SK-N-SH (cell line): ENCODE data around the gene RNF111. TPM values are rescaled to one million over a fixed set of nuclear protein-coding genes. Genes with fewer than 3 reads are reported as not detected.
A peak's percentile ranks its signal among the peaks of the same experiment; 100 is the strongest.

Experiments used
- CTCF ChIA-PET: fragments of 300-600, 350-600 bp; formaldehyde crosslinking; extraction: SDS; loops from one replicate; lab custom pipeline; 2021; lab: Yijun Ruan, JAX
- POLR2A ChIA-PET: fragments of 350-600 bp; sonication (Branson Sonifier 250); formaldehyde crosslinking; extraction: SDS; loops from one replicate; lab custom pipeline; 2020; ENCODE audit warnings: antibody characterized with exemption, inconsistent platforms; lab: Yijun Ruan, JAX
- DNase-seq: peaks from one replicate; pipeline ENCODE4 v3.0.0; 2012
- H2AFZ ChIP-seq: fragments of 200-600 bp; sonication (generic); 2 replicates; pipeline ENCODE4 v1.8.1; 2016; ENCODE audit warnings: antibody characterized with exemption, mild to moderate bottlenecking, low read depth
- H3F3A ChIP-seq: fragments of 200-600 bp; sonication (generic); replicated peaks from 2 replicates; pipeline ENCODE3; 2016; ENCODE audit warnings: antibody characterized with exemption, mild to moderate bottlenecking; ENCODE audit not compliant: insufficient read depth
- H3K27ac ChIP-seq, 2 experiments: fragments of 200-500 bp in 1 of 2; fragments of 200-600 bp in 1 of 2; sonication (Bioruptor generic) in 1 of 2; sonication (generic), shearing (Covaris generic) in 1 of 2; 2 replicates each; pipeline versions ENCODE4 v1.5.1 to v1.6.1; 2014 to 2016; ENCODE audit warnings: low read depth in 2 of 2, inconsistent platforms in 1 of 2, low read length in 1 of 2, mild to moderate bottlenecking in 1 of 2, mixed read lengths in 1 of 2
- H3K27me3 ChIP-seq: fragments of 200-600 bp; sonication (generic), shearing (Covaris generic); 2 replicates; pipeline ENCODE4 v1.6.1; 2016; ENCODE audit warnings: mixed run types; ENCODE audit not compliant: insufficient read depth
- H3K36me3 ChIP-seq, 2 experiments: fragments of 200-500 bp in 1 of 2; fragments of 200-600 bp in 1 of 2; sonication (Bioruptor generic) in 1 of 2; sonication (generic) in 1 of 2; replicated peaks in 1 of 2; 2 replicates each; pipeline versions ENCODE3 to v1.5.1; 2014 to 2016; ENCODE audit warnings: low read length in 1 of 2, mild to moderate bottlenecking in 1 of 2; ENCODE audit not compliant: insufficient read depth in 2 of 2, control insufficient read depth in 1 of 2
- H3K4me1 ChIP-seq, 2 experiments: fragments of 200-500 bp in 1 of 2; fragments of 200-600 bp in 1 of 2; sonication (Bioruptor generic) in 1 of 2; sonication (generic), shearing (Covaris generic) in 1 of 2; 2 replicates each; pipeline versions ENCODE4 v1.5.1 to v1.6.1; 2014 to 2016; ENCODE audit warnings: low read depth in 1 of 2, low read length in 1 of 2, mixed run types in 1 of 2; ENCODE audit not compliant: insufficient read depth in 2 of 2, control insufficient read depth in 1 of 2
- H3K4me2 ChIP-seq: fragments of 200-600 bp; sonication (generic), shearing (Covaris generic); 2 replicates; pipeline ENCODE4 v1.6.1; 2017; ENCODE audit warnings: mixed run types
- H3K4me3 ChIP-seq, 2 experiments: fragments of 200-500 bp in 1 of 2; fragments of 200-600 bp in 1 of 2; sonication (Bioruptor generic) in 1 of 2; sonication (generic), shearing (Covaris generic) in 1 of 2; 2 replicates each; pipeline versions ENCODE4 v1.5.1 to v1.8.1; 2014 to 2016; ENCODE audit warnings: low read depth in 2 of 2, inconsistent platforms in 1 of 2, low read length in 1 of 2, mild to moderate bottlenecking in 1 of 2, mixed read lengths in 1 of 2, moderate library complexity in 1 of 2
- H3K79me2 ChIP-seq: fragments of 200-600 bp; sonication (generic); 2 replicates; pipeline ENCODE4 v1.8.1; 2017; ENCODE audit warnings: mild to moderate bottlenecking; ENCODE audit not compliant: insufficient read depth
- H3K9ac ChIP-seq: fragments of 200-600 bp; sonication (generic); 2 replicates; pipeline ENCODE4 v1.6.1; 2017; ENCODE audit warnings: mixed run types
- H3K9me2 ChIP-seq: fragments of 200-600 bp; sonication (generic); 2 replicates; pipeline ENCODE4 v1.6.1; 2017; ENCODE audit warnings: mixed run types
- H3K9me3 ChIP-seq: fragments of 200-600 bp; sonication (generic); 2 replicates; pipeline ENCODE4 v1.6.1; 2017; ENCODE audit warnings: mixed run types, mild to moderate bottlenecking, moderate library complexity
- H4K20me1 ChIP-seq: fragments of 200-600 bp; sonication (generic); 2 replicates; pipeline ENCODE4 v1.6.1; 2017; ENCODE audit warnings: mild to moderate bottlenecking, mixed run types; ENCODE audit not compliant: insufficient read depth
- FOSL2 ChIP-seq: IDR thresholded peaks from 2 replicates; pipeline ENCODE4 v1.4.0; 2012; ENCODE audit warnings: low read depth, mild to moderate bottlenecking, moderate library complexity, borderline replicate concordance
- FOXJ3 ChIP-seq: sonication (generic); formaldehyde crosslinking; IDR thresholded peaks from 2 replicates; pipeline ENCODE4 v1.5.1; 2020; ENCODE audit warnings: mild to moderate bottlenecking, missing genetic modification reagents
- GATA2 ChIP-seq: sonication (generic); formaldehyde crosslinking; IDR thresholded peaks from 2 replicates; pipeline ENCODE4 v1.5.0; 2020; ENCODE audit warnings: mild to moderate bottlenecking, missing genetic modification reagents
- JUND ChIP-seq: IDR thresholded peaks from 2 replicates; pipeline ENCODE4 v1.4.0; 2012
- MAX ChIP-seq: IDR thresholded peaks from 2 replicates; pipeline ENCODE4 v1.4.0; 2012; ENCODE audit warnings: low read depth
- NRF1 ChIP-seq: IDR thresholded peaks from 2 replicates; pipeline ENCODE4 v1.6.1; 2012; ENCODE audit warnings: low read depth, mild to moderate bottlenecking, low read length
- PBX3 ChIP-seq: IDR thresholded peaks from 2 replicates; pipeline ENCODE4; 2012
- RCOR1 ChIP-seq: fragments of 150-350 bp; IDR thresholded peaks from 2 replicates; pipeline ENCODE4 v1.6.1; 2017; ENCODE audit warnings: antibody characterized with exemption, low read length
- RXRA ChIP-seq: IDR thresholded peaks from 2 replicates; pipeline ENCODE4 v1.4.0; 2012; ENCODE audit warnings: low read depth, mild to moderate bottlenecking, borderline replicate concordance
- TCF12 ChIP-seq: IDR thresholded peaks from 2 replicates; pipeline ENCODE4 v1.4.0; 2012
- TEAD4 ChIP-seq: IDR thresholded peaks from 2 replicates; pipeline ENCODE4 v1.4.0; 2012; ENCODE audit warnings: mild to moderate bottlenecking, borderline replicate concordance; ENCODE audit not compliant: insufficient read depth
- USF2 ChIP-seq: fragments of 150-350 bp; IDR thresholded peaks from 2 replicates; pipeline ENCODE4 v1.6.1; 2017; ENCODE audit warnings: antibody characterized with exemption, low read length, low read depth, borderline replicate concordance
- WGBS: methylation state at CpG from one replicate; pipeline ENCODE4 v1.1.6; 2017; ENCODE audit warnings: low lambda C conversion rate; 5-methylcytosine and 5-hydroxymethylcytosine counted together
- polyA plus RNA-seq, 3 experiments: library from polyadenylated mRNA; depleted of rRNA; stranded (reverse); fragments of >200 nt; gene quantifications; 2 replicates each; pipeline ENCODE4 v1.2.3, GENCODE V29; 2012

RNF111 gene
- polyA plus RNA-seq, 1 of the 3 experiments (the other 2 are of a cell fraction), result 16.5 TPM

GRCh38 chr15:59052915-59053407 is 65.5 kb downstream of the RNF111 start:
- Histone ChIP-seq H3F3A (peaks cover 6% of the 10 kb centered on the region), H4K20me1 (no peaks in the 10 kb centered on the region), H3K27ac (no peak overlapping the region; a peak in 1 of 4 replicates), H3K4me1 (peaks cover 0 to 10% of the 10 kb centered on the region in 2 experiments; a peak in 1 of 4 replicates), H3K36me3 (peaks cover 37 to 39% of the 10 kb centered on the region in 2 experiments), H3K27me3 (no peaks in the 10 kb centered on the region), H3K4me3 (no peak overlapping the region), H3K9me2 (no peaks in the 10 kb centered on the region), H3K79me2 (peaks cover 37% of the 10 kb centered on the region), H3K9ac (no peak overlapping the region), H3K4me2 (no peak overlapping the region), H3K9me3 (no peaks in the 10 kb centered on the region), H2AFZ (no peak overlapping the region)
- ChIA-PET POLR2A (no interaction called here), CTCF (no interaction called here)
- WGBS, result 50% methylated on average over 3 of the region's 3 CpGs
- TF ChIP-seq TCF12 (peak; percentile 58), USF2 (no peak)
- peak; percentile 39 for DNase-seq

- Histone ChIP-seq H3K4me2 (no peak overlapping the region), H2AFZ (no peak overlapping the region), H3K9me2 (no peaks in the 10 kb centered on the region), H3K9me3 (no peaks in the 10 kb centered on the region), H3K36me3 (peaks cover 41 to 43% of the 10 kb centered on the region in 2 experiments), H4K20me1 (no peaks in the 10 kb centered on the region), H3K4me3 (no peak overlapping the region), H3K27me3 (no peaks in the 10 kb centered on the region), H3K9ac (no peak overlapping the region), H3F3A (peaks cover 6% of the 10 kb centered on the region), H3K27ac (no peak overlapping the region; a peak in 1 of 4 replicates), H3K4me1 (peaks cover 0 to 10% of the 10 kb centered on the region in 2 experiments; a peak in 1 of 4 replicates)
- POLR2A ChIA-PET, result no interaction called here
- DNase-seq, result no peak
- CTCF ChIA-PET, result no interaction called here
- TF ChIP-seq NRF1, result no peak
- TF ChIP-seq JUND, result no peak
- no peak for TF ChIP-seq TEAD4
- no peak for TF ChIP-seq RCOR1
- TF ChIP-seq USF2, result no peak
- TF ChIP-seq, all 33 proteins: peak for 0
- WGBS, result 80% methylated on average over 2 of the region's 2 CpGs
- peaks cover 34% of the 10 kb centered on the region for H3K79me2 ChIP-seq
Measured at GRCh38 chr15:59053482-59053881, 66.0 kb downstream of the RNF111 start.

GRCh38 chr15:59059076-59059597 is 71.7 kb downstream of the RNF111 start:
- DNase-seq, result no peak
- 88% methylated on average over 2 of the region's 2 CpGs for WGBS
- Histone ChIP-seq H3K36me3 (peaks cover 84 to 88% of the 10 kb centered on the region in 2 experiments), H3K9me2 (no peaks in the 10 kb centered on the region), H2AFZ (no peak overlapping the region), H3F3A (no peaks in the 10 kb centered on the region), H3K79me2 (no peaks in the 10 kb centered on the region), H3K4me3 (no peak overlapping the region), H3K27ac (no peak overlapping the region), H3K9me3 (no peaks in the 10 kb centered on the region), H3K4me1 (no peaks in the 10 kb centered on the region), H3K4me2 (no peak overlapping the region), H3K9ac (no peak overlapping the region), H4K20me1 (no peaks in the 10 kb centered on the region), H3K27me3 (no peaks in the 10 kb centered on the region)
- POLR2A ChIA-PET, result no interaction called here
- CTCF ChIA-PET, result no interaction called here
- TF ChIP-seq JUND (no peak), MAX (no peak), FOSL2 (no peak), GATA2 (CRISPR knock-in tag) (no peak), RXRA (no peak), FOXJ3 (CRISPR knock-in tag) (no peak), RCOR1 (no peak), PBX3 (no peak)
